Body of pancreas (tissue), 4 donors: Measurements from ENCODE around the gene LRRC8C.

ENCODE experiments used
- CTCF ChIP-seq, 7 experiments: fragments of 450-650 bp in 4 of 7; fragments of 200-600 bp in 3 of 7; sonication (generic) in 3 of 7; IDR thresholded peaks; one replicate each; pipeline ENCODE4 v1.5.1; 2016 to 2019; ENCODE audit warnings: antibody characterized with exemption in 7 of 7
- POLR2A ChIP-seq, 3 donors: fragments of 450-650 bp; IDR thresholded peaks; one replicate each; pipeline ENCODE4 v1.6.1; 2016; ENCODE audit warnings: antibody characterized with exemption in 3 of 3, mild to moderate bottlenecking in 2 of 3

- TF ChIP-seq CTCF (IDR thresholded peaks at IDR 0.05) (no peak), POLR2A (IDR thresholded peaks at IDR 0.05) (no peak)
These were observed 12.3 kb upstream of the LRRC8C start for GRCh38 chr1:89620664-89621063.
